Activated naive CD4-positive, alpha-beta T cell treated with anti-CD3 and anti-CD28 coated beads, Interleukin-2, amount 50 U/mL, for 24 hours (primary cell): ENCODE data around the gene MAN2B2.
"Not testable (repeated sequence)": the region's sequence is repeated elsewhere in the genome, so short reads cannot be mapped to it uniquely, and the experiment has no call there.

Experiments
- H3K27ac Mint-ChIP-seq: one replicate; pipeline ENCODE4 v1.8.0; 2021; ENCODE audit warnings: mild to moderate bottlenecking, mixed read lengths
- H3K27me3 Mint-ChIP-seq: one replicate; pipeline ENCODE4 v1.8.0; 2021; ENCODE audit warnings: mixed read lengths
- H3K36me3 Mint-ChIP-seq: one replicate; pipeline ENCODE4 v1.8.0; 2021; ENCODE audit warnings: mixed read lengths
- H3K4me1 Mint-ChIP-seq: one replicate; pipeline ENCODE4 v1.8.0; 2021; ENCODE audit warnings: mixed read lengths
- H3K4me3 Mint-ChIP-seq: one replicate; pipeline ENCODE4 v1.8.0; 2021; ENCODE audit warnings: mild to moderate bottlenecking, mixed read lengths
- H3K9me3 Mint-ChIP-seq: one replicate; pipeline ENCODE4 v1.8.0; 2021; ENCODE audit warnings: mixed read lengths

MAN2B2 gene

DNA sequence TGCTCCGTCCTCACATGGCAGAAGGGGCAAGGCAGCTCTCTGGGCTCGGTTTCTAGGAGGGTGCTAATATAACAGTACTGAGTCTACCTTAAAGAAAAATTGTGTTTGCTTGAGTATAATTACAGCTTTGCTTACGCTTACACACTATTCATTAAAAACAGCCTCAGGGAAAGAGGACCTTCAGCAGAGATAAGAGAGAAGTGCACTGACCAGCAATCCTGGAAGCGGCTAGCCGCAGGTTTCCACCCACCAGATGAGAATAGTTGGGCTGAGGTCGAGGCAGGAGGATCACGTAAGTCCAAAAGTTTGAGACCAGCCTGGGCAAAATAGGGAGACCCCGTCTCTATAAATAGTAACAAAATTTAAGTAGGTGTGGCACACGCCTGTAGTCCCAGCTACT, 50.3 kb downstream of the MAN2B2 start:
- Mint-ChIP-seq H3K4me1 (no peaks in the 10 kb centered on the region), H3K27me3 (no peaks in the 10 kb centered on the region), H3K27ac (no peak overlapping the region), H3K4me3 (no peak overlapping the region), H3K9me3 (no peaks in the 10 kb centered on the region), H3K36me3 (peaks cover 5% of the 10 kb centered on the region)

DNA sequence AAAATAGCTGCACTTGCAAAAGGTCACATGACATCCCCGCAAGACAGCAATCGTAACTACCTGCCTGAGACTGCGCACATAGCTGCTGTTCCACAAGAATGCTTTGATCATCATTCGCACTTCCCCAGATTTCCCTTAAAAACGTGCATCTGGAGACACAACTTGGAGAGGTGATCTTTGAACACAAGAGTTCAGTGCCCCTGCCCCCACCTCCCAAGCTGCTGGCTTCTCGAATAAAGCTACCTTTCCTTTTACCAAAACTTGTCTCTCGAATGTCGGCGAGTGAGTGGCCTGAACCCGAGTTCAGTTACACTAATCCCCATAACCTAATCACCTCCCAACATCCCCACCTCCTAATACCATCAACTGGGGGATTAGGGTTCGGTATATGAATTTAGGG, 51.1 kb downstream of the MAN2B2 start:
- no peaks in the 10 kb centered on the region for H3K9me3 Mint-ChIP-seq
- H3K4me3 Mint-ChIP-seq: no peak overlapping the region
- peak overlapping the region; percentile 23 for H3K27ac Mint-ChIP-seq
- H3K27me3 Mint-ChIP-seq: no peaks in the 10 kb centered on the region
- peaks cover 5% of the 10 kb centered on the region for H3K36me3 Mint-ChIP-seq
- H3K4me1 Mint-ChIP-seq: no peaks in the 10 kb centered on the region

DNA sequence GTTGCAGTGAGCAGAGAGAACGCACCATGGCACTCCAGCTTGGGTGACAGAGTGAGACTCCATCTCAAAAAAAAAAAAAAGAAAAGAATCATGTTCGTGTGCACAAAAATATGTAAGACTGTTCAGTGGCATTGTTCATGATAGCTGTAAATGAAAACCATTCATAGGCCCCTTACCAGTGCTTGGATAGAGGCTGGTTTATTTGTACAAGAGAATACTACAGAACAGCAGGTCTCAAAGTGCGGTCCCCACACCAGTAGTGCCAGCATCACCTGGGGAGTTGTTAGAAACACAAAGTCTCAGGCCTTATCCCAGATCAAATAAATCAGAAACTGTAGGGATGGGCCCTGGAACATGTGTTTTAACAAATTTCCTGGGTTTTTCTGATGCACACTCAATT, 52.8 kb downstream of the MAN2B2 start:
- no peaks in the 10 kb centered on the region for H3K4me1 Mint-ChIP-seq
- H3K9me3 Mint-ChIP-seq: no peaks in the 10 kb centered on the region
- no peaks in the 10 kb centered on the region for H3K36me3 Mint-ChIP-seq
- no peak overlapping the region for H3K4me3 Mint-ChIP-seq
- no peak overlapping the region for H3K27ac Mint-ChIP-seq
- no peaks in the 10 kb centered on the region for H3K27me3 Mint-ChIP-seq

DNA sequence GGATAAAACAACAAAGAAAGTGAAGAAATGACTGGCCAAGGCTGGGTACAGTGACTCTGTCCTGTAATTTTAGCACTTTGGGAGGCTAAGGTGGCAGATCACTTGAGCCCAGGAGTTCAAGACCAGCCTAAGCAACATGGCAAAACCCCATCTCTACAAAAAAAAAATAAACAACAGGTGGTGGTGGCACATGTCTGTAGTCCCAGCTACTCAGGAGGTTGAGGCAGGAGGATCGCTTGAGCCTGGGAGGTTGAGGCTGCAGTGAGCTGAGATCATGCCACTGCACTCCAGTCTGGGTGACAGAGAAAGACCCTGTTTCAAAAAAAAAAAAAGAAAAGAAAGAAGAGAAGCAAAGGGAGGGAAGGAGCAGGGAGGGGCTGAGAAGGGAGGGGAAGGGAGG, 53.5 kb downstream of the MAN2B2 start:
- not testable (repeated sequence) for H3K4me1 Mint-ChIP-seq, H3K9me3 Mint-ChIP-seq, H3K27ac Mint-ChIP-seq

DNA sequence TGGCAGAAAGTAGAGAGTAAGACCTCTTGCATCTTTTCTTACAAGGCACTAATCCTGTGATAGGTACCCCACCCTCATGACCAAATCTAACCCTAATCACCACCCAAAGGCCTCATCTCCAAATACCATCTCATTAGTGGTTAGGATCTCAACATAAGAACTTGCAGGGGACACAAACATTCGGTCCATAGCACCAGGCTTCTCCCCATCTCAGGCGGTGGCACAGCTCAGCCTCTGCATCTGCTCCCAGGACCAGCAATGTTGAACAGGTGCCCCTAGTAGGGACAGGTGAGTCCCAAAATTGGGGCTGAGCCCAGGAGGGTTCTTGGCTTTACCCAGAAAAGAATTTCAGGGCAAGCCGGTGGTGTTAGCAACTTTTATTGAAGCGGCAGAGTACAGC, 57.1 kb downstream of the MAN2B2 start:
- Mint-ChIP-seq H3K9me3 (no peaks in the 10 kb centered on the region), H3K27me3 (no peaks in the 10 kb centered on the region), H3K27ac (no peak overlapping the region), H3K4me3 (no peak overlapping the region), H3K4me1 (no peaks in the 10 kb centered on the region), H3K36me3 (no peaks in the 10 kb centered on the region)

More for the DNA sequence above, 53.5 kb downstream of the MAN2B2 start:
- not testable (repeated sequence) for H3K36me3 Mint-ChIP-seq, H3K27me3 Mint-ChIP-seq, H3K4me3 Mint-ChIP-seq

DNA sequence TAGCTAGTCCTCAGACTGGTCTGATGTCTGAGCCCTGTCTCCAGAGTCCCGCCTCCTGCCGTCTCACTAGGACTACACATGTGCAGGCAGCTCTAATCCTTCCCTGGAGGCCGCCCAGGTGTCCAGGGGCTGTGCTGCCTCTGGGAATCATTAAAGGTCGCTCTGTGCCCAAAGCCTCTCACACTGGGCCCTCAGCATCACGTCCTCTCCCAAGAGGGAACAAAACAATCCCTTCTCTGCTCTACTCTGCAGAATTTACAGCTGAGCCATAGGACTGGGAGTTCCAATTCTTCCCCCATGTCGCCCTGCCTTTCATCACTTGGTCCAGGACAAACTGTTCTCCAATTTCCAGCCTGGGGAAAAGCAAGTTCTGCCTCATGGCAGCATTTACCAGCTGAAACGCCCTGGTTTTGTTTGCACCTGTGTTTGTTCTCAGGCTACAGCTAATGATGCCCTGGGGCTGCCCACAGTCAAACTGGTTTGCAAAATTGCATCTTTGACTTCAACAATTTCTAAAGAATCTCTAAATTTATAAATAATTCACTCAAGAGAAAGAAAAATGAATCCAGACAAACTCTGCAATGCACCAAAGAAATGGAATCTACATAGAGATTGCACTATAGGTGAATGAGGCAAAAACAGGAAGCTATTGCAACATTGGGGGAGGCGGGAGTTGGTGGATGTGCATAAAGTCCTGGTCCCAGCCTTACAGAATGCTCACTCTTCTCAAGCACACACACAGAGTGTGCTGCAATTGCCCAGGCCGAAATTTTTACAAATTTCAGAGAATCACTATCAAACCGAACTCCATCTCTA, 58.3 kb downstream of the MAN2B2 start:
- no peak overlapping the region for H3K27ac Mint-ChIP-seq
- H3K4me3 Mint-ChIP-seq: no peak overlapping the region
- H3K9me3 Mint-ChIP-seq: no peaks in the 10 kb centered on the region
- H3K36me3 Mint-ChIP-seq: no peaks in the 10 kb centered on the region
- H3K4me1 Mint-ChIP-seq: no peaks in the 10 kb centered on the region
- no peaks in the 10 kb centered on the region for H3K27me3 Mint-ChIP-seq

DNA sequence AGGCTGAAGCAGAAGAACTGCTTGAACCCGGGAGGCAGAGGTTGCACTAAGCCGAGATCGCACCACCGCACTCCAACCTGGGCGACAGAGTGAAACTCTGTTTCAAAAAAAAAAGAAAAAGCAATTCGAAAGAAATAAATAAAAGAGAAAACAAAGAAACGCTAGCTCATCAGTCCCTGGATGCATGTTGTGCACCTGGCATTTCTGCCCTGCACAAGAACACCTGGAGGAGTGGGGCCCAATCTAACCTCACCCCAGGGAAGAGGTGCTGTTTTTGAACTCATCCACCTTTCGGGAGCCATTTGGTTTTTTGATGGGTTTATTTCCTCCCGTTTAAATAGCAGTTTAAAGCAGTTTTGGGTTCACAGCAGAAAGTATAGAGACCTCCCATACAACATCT, 59.8 kb downstream of the MAN2B2 start:
- H3K36me3 Mint-ChIP-seq: no peaks in the 10 kb centered on the region
- H3K27ac Mint-ChIP-seq: no peak overlapping the region
- no peak overlapping the region for H3K4me3 Mint-ChIP-seq
- H3K4me1 Mint-ChIP-seq: no peaks in the 10 kb centered on the region
- no peaks in the 10 kb centered on the region for H3K27me3 Mint-ChIP-seq
- no peaks in the 10 kb centered on the region for H3K9me3 Mint-ChIP-seq

DNA sequence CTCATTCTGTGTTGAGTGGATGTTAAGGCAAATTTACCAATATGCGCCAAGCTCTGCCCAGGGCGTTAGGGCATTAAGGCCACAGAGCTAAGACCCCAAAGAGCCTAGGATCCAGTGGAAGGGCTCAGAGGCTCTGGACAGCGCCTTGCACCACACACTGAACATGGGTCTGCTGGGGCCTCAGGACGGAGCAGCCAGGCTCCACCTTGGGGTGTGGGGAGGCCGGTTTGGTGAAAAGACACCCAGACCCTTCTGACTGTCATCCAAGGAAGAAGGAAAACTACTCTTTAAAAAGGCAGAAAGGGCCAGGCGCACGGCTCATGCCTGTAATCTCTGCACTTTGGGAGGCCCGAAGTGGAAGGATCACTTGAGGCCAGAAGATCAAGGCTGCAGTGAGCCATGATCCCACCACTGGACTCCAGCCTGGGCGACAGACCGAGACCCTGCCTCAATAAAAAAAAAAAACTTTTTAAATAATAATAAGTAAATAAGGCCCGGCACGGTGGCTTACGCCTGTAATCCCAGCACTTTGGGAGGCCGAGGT, 64.2 kb downstream of the MAN2B2 start:
- H3K27ac Mint-ChIP-seq: no peak overlapping the region
- H3K27me3 Mint-ChIP-seq: no peaks in the 10 kb centered on the region
- no peaks in the 10 kb centered on the region for H3K9me3 Mint-ChIP-seq
- peak overlapping the region; percentile 19 for H3K4me3 Mint-ChIP-seq
- H3K4me1 Mint-ChIP-seq: peaks cover 34% of the 10 kb centered on the region
- peaks cover 21% of the 10 kb centered on the region for H3K36me3 Mint-ChIP-seq

DNA sequence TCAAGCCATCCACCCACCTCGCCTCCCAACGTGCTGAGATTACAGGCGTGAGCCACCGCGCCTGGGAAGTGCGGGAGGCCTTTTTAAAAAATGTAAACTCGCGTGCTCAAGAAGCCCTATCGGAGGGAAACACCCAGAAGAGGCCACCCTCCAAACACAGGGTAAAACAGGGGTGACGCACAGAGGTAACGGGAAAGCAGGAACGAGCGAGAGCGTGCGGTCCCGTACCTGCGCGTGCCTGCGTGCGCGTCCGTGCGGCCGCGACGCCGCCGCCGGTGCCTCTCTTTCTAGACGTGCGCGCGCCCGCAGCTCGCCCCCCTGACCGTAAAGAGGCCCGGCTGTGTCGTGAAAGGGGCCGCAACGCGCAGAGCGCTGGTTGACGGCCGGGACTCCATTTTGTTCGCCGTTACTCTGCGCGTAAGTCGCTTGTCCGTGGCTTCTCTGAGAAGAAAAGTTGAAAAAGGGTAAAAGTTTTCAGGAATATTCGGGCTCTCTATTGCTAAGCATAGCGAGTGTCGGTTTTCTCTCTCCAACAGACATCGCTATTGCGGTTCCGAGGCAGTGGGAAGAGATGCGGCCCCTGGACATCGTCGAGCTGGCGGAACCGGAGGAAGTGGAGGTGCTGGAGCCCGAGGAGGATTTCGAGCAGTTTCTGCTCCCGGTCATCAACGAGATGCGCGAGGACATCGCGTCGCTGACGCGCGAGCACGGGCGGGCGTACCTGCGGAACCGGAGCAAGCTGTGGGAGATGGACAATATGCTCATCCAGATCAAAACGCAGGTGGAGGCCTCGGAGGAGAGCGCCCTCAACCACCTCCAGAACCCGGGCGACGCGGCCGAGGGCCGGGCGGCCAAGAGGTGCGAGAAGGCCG, 65.5 kb downstream of the MAN2B2 start, which contains the start of gene MRFAP1:
MRFAP1 (plus strand) TSS at position 394 of the 872 bp plus-strand sequence; CDS start at position 572, 178 bp downstream.
- Mint-ChIP-seq H3K36me3 (peaks cover 21% of the 10 kb centered on the region), H3K4me3 (peak within 1 kb of the TSS; percentile 100), H3K27ac (peak within 1 kb of the TSS; percentile 100), H3K27me3 (no peaks in the 10 kb centered on the region), H3K9me3 (no peaks in the 10 kb centered on the region), H3K4me1 (peaks cover 42% of the 10 kb centered on the region)

DNA sequence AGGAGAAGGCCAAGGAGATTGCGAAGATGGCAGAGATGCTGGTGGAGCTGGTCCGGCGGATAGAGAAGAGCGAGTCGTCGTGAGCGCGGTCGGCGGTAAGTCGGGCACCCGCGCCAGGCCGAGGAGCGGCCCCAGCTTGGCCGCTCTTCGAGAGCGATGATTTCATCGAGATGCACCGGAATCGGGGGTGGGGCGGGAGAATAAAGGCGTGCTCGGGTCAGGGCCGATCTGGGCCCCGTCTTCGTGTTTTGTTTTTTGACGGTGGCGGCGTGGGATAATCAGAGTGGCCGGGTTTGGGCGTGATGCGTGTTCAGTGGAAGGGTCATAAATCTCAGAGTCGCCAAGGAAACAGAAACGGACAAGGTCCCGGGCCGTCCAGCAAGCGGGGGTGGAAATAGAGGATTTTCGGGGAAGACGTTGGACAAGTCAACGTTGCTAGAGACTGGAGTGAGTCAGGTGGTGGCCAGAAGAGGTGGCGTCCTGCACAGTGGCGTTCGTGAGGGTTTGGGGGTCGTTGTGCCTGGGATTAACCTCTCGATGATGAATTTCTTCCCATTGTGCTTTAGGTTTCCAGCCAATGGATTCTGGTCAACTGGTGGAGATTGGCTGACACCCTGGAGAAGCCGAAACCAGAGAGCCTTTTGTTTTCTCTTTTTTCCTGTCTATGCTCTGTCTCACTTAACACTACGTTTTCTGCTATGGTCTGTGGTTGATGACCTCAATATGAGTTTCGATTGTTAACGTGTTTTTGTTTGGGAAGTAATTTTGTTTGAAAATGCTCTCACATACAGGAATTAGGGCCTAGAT, 66.4 kb downstream of the MAN2B2 start:
- H3K4me3 Mint-ChIP-seq: peak overlapping the region; percentile 100
- H3K27ac Mint-ChIP-seq: peak overlapping the region; percentile 100
- no peaks in the 10 kb centered on the region for H3K9me3 Mint-ChIP-seq
- H3K27me3 Mint-ChIP-seq: no peaks in the 10 kb centered on the region
- H3K36me3 Mint-ChIP-seq: peaks cover 21% of the 10 kb centered on the region
- H3K4me1 Mint-ChIP-seq: peaks cover 43% of the 10 kb centered on the region

DNA sequence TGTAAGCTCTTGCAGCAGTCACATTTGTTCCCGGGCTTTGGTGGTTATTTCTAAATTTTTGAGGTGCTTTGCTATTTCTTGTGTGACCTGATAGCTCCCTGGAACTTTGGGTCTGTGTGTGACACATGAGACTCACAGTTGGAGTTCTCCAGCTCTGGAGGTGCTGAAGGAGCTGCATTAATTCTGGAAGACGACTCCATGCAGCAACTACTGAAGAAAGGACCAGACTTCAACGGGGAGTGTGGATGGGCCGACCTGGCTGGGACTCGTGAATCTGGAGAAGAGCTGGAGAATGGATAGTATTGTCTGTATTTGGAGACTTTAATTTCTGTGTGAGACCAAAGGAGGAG, 67.0 kb downstream of the MAN2B2 start:
- peak overlapping the region; percentile 100 for H3K27ac Mint-ChIP-seq
- no peaks in the 10 kb centered on the region for H3K27me3 Mint-ChIP-seq
- H3K36me3 Mint-ChIP-seq: peaks cover 21% of the 10 kb centered on the region
- no peaks in the 10 kb centered on the region for H3K9me3 Mint-ChIP-seq
- H3K4me3 Mint-ChIP-seq: peak overlapping the region; percentile 100
- peaks cover 43% of the 10 kb centered on the region for H3K4me1 Mint-ChIP-seq

DNA sequence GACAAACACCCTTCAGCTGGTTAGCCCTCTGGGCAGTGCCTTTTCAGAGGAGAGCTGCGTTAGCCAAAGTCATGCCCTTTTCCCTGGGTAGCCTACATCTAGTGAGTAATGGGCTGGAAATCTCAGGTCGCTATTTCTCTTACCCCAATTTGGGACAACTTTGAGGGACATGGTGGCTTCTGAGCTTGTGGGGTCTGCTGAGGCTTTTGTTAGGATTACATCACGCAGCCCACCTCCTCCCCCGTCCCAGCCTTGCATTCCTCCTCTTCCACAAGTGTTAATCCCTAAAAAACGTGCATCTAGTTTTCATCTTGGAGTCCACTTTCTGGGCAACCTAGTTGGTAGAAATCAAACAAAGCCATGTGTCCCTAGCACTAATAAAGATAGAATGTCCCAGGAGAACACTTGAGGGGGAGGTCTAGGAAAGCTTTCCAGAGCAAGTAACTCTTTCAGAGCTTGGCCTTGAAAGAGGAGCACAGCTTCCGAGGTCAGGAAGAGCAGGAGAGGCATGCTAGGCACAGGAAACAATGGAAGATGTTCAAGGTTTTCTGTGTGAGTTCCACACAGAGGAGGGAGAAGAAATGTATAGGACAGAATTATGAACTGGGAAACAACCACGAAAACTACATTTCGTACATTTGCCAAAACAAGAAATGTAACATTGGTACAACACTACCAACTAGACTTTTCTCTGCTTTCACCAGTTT, 68.3 kb downstream of the MAN2B2 start:
- Mint-ChIP-seq H3K4me3 (peak overlapping the region; percentile 100), H3K36me3 (peaks cover 21% of the 10 kb centered on the region)

DNA sequence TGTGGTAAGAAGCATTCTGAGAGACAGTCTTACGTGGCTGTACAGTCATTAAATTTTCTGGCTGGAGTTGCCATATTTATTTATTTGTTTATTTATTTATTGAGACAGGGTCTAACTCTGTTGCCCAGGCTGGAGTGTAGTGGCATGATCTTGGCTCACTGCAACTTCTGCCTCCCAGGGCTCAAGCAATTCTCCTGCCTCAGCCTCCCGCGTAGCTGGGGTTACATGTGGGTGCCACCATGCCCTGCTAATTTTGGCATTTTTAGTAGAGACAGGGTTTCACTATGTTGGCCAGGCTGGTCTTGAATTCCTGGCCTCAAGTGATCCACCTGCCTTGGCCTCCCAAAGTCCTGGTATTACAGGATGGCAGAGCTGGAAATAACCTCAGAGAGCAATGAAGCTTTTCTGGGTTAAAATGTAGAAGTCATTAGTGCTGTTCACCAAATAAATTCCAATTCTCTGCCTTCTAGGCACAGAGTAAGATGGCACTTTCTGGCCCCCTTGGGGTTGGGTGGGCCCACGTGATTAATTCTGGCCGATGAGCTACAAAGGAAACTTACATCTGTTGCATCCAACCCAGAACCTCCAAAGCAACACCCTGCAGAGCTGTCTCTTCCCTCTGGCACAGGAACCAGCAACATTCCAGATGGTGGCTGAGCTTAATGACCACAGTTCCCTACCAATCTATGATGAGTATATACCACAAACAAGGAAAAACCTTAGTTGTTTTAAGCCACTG, 70.0 kb downstream of the MAN2B2 start:
- peaks cover 43% of the 10 kb centered on the region for H3K4me1 Mint-ChIP-seq
- H3K36me3 Mint-ChIP-seq: peaks cover 21% of the 10 kb centered on the region
- peak overlapping the region; percentile 89 for H3K27ac Mint-ChIP-seq

More for the DNA sequence above, 68.3 kb downstream of the MAN2B2 start:
- no peaks in the 10 kb centered on the region for H3K9me3 Mint-ChIP-seq
- H3K4me1 Mint-ChIP-seq: peaks cover 43% of the 10 kb centered on the region
- no peaks in the 10 kb centered on the region for H3K27me3 Mint-ChIP-seq
- peak overlapping the region; percentile 100 for H3K27ac Mint-ChIP-seq

DNA sequence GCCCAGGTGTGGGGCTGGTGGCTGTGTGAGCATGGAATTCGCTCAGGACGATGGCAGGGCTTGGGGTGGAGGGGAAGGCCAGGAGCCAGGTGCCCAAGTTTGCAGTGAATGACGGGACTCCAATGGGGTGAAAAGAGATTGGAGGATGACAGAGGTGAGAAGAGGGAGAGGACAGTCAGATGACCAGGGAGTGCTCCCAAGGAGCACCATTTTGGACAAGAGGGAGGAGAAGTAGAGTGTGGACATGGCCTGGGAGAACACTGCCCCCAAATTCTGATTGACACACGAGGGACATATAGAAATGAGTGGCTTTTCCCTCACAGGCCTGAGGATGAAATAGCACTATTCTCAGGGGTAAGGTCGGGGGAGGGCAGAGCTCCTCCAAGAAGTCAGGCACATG, 72.2 kb downstream of the MAN2B2 start:
- no peaks in the 10 kb centered on the region for H3K9me3 Mint-ChIP-seq
- H3K4me3 Mint-ChIP-seq: no peak overlapping the region
- no peak overlapping the region for H3K27ac Mint-ChIP-seq
- H3K27me3 Mint-ChIP-seq: no peaks in the 10 kb centered on the region
- H3K4me1 Mint-ChIP-seq: peaks cover 28% of the 10 kb centered on the region
- H3K36me3 Mint-ChIP-seq: peaks cover 2% of the 10 kb centered on the region

More for the DNA sequence above, 70.0 kb downstream of the MAN2B2 start:
- Mint-ChIP-seq H3K9me3 (no peaks in the 10 kb centered on the region), H3K27me3 (no peaks in the 10 kb centered on the region), H3K4me3 (no peak overlapping the region)
